ENCODE results near the gene SFT2D3. TPM values are rescaled to one million over a fixed set of nuclear protein-coding genes. Genes with fewer than 3 reads are reported as not detected.

Gene SFT2D3
- total RNA-seq, 2 donors from 2014 or later: 7.1 to 9.5 TPM

GRCh38 chr2:127698553-127699355, 2.5 kb upstream of the SFT2D3 start:
- no peak overlapping the region for H3K27ac ChIP-seq
- TF ChIP-seq CTCF (IDR thresholded peaks at IDR 0.05): no peak
- H3K27me3 ChIP-seq (replicated peaks; ENCODE audit: insufficient read depth): no peaks in the 10 kb centered on the region
- no peaks in the 10 kb centered on the region for H3K36me3 ChIP-seq
- ATAC-seq (ENCODE audit: insufficient number of reproducible peaks, low FRiP score, low read depth): no peak
- H3K9me3 ChIP-seq: no peaks in the 10 kb centered on the region
- H3K4me3 ChIP-seq: no peak overlapping the region
- peaks cover 17 to 42% of the 10 kb centered on the region in 2 donors for H3K4me1 ChIP-seq (ENCODE audit: control insufficient read depth in 1 of 2, low read depth in 2 of 2)
- DNase-seq (ENCODE audit: low spot score): no peak

- no peaks in the 10 kb centered on the region for H3K36me3 ChIP-seq
- no peaks in the 10 kb centered on the region for H3K9me3 ChIP-seq
- H3K4me1 ChIP-seq (ENCODE audit: control insufficient read depth in 1 of 2, low read depth in 2 of 2): peaks cover 25 to 48% of the 10 kb centered on the region in 2 donors
- H3K27me3 ChIP-seq (replicated peaks; ENCODE audit: insufficient read depth): no peaks in the 10 kb centered on the region
- peak; percentile 6 for ATAC-seq (ENCODE audit: insufficient number of reproducible peaks, low FRiP score, low read depth)
- H3K27ac ChIP-seq: peak overlapping the region; percentile 85 to 96
- peak overlapping the region; percentile 84 for H3K4me3 ChIP-seq
- TF ChIP-seq CTCF (IDR thresholded peaks at IDR 0.05): no peak
- DNase-seq (ENCODE audit: low spot score): no peak
These were observed 637 bp upstream of the SFT2D3 start for GRCh38 chr2:127700527-127701192.

GRCh38 chr2:127701651-127702394, 526 bp downstream of the SFT2D3 start:
- peak; percentile 42 for ATAC-seq (ENCODE audit: insufficient number of reproducible peaks, low FRiP score, low read depth)
- Histone ChIP-seq H3K27ac (peak overlapping the region; percentile 85 to 96), H3K36me3 (no peaks in the 10 kb centered on the region), H3K9me3 (no peaks in the 10 kb centered on the region), H3K4me3 (peak overlapping the region; percentile 84), H3K27me3 (replicated peaks; ENCODE audit: insufficient read depth) (no peaks in the 10 kb centered on the region), H3K4me1 (ENCODE audit: control insufficient read depth in 1 of 2, low read depth in 2 of 2) (peaks cover 25 to 50% of the 10 kb centered on the region in 2 donors)
- peak; percentile 49 for TF ChIP-seq CTCF (IDR thresholded peaks at IDR 0.05)
- DNase-seq (ENCODE audit: low spot score): no peak

- peak overlapping the region; percentile 84 for H3K4me3 ChIP-seq
- H3K4me1 ChIP-seq (ENCODE audit: control insufficient read depth in 1 of 2, low read depth in 2 of 2): peaks cover 25 to 50% of the 10 kb centered on the region in 2 donors
- no peaks in the 10 kb centered on the region for H3K27me3 ChIP-seq (replicated peaks; ENCODE audit: insufficient read depth)
- H3K36me3 ChIP-seq: peaks cover 3% of the 10 kb centered on the region
- DNase-seq (ENCODE audit: low spot score) (no peak), ATAC-seq (ENCODE audit: insufficient number of reproducible peaks, low FRiP score, low read depth) (peak; percentile 15)
- H3K27ac ChIP-seq: peak overlapping the region; percentile 85 to 96
- no peaks in the 10 kb centered on the region for H3K9me3 ChIP-seq
- TF ChIP-seq CTCF (IDR thresholded peaks at IDR 0.05): no peak
These were observed 1.2 kb downstream of the SFT2D3 start for GRCh38 chr2:127702395-127703009.

Measured in thoracic aorta (tissue), 2 donors.